ENCODE measurements around the gene SKIC2. TPM values are rescaled to one million over a fixed set of nuclear protein-coding genes. Genes with fewer than 3 reads are reported as not detected.

Gene SKIC2
- total RNA-seq, 1 donor from 2014 or later, result 32.9 TPM

DNA sequence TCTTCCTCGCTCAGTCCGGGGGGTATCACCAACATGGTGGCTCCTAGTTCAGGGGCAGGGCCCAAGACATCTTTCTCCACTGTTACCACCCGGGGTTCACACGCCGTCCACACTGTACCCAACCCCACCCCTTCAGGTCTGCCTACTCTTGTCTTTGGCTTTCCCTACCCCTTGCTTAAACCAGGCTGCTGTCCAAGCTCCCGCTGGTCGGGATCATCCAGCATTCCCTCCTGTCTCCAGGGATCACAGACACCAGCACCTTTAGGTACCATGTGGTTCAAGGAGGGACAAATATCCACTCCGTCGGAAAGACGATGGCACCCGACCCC is 599 bp upstream of the SKIC2 start:
- Histone ChIP-seq H3K27ac (replicated peaks) (peak overlapping the region; percentile 88), H3K27me3 (ENCODE audit: low read depth) (no peaks in the 10 kb centered on the region), H3K9me3 (replicated peaks) (no peaks in the 10 kb centered on the region), H3K4me1 (peaks cover 29% of the 10 kb centered on the region), H3K4me3 (peak overlapping the region; percentile 79), H3K36me3 (peaks cover 67% of the 10 kb centered on the region)
- TF ChIP-seq, protein P1, sequence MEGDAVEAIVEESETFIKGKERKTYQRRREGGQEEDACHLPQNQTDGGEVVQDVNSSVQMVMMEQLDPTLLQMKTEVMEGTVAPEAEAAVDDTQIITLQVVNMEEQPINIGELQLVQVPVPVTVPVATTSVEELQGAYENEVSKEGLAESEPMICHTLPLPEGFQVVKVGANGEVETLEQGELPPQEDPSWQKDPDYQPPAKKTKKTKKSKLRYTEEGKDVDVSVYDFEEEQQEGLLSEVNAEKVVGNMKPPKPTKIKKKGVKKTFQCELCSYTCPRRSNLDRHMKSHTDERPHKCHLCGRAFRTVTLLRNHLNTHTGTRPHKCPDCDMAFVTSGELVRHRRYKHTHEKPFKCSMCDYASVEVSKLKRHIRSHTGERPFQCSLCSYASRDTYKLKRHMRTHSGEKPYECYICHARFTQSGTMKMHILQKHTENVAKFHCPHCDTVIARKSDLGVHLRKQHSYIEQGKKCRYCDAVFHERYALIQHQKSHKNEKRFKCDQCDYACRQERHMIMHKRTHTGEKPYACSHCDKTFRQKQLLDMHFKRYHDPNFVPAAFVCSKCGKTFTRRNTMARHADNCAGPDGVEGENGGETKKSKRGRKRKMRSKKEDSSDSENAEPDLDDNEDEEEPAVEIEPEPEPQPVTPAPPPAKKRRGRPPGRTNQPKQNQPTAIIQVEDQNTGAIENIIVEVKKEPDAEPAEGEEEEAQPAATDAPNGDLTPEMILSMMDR (IDR thresholded peaks at IDR 0.05; ENCODE audit: borderline replicate concordance), result no peak
- intact Hi-C loops (cut with micrococcal nuclease), result no loop called here
- no peak for DNase-seq

DNA sequence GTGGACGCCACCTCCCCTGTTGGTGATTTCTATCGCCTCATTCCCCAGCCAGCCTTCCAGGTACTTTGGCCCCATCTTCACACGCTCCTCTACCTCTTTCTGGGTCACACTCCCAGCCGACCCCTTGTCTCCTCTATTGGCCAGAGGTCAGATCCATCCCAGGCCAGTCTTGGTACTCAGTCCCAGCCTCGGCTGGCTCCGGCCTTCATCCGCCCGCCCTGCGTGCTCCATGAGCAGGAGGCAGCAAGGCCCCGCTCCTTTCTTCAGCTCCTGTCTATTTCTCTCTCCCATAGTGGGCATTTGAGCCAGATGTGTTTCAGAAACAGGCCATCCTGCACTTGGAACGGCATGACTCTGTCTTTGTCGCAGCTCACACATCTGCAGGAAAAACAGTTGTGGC is 2.6 kb downstream of the SKIC2 start:
- Histone ChIP-seq H3K4me3 (no peak overlapping the region), H3K36me3 (peaks cover 69% of the 10 kb centered on the region), H3K9me3 (replicated peaks) (no peaks in the 10 kb centered on the region), H3K4me1 (peaks cover 29% of the 10 kb centered on the region), H3K27ac (replicated peaks) (no peak overlapping the region), H3K27me3 (ENCODE audit: low read depth) (no peaks in the 10 kb centered on the region)
- TF ChIP-seq, protein P1 (IDR thresholded peaks at IDR 0.05; ENCODE audit: borderline replicate concordance), result no peak
- DNase-seq, result no peak
- intact Hi-C loops (cut with micrococcal nuclease), result no loop called here

DNA sequence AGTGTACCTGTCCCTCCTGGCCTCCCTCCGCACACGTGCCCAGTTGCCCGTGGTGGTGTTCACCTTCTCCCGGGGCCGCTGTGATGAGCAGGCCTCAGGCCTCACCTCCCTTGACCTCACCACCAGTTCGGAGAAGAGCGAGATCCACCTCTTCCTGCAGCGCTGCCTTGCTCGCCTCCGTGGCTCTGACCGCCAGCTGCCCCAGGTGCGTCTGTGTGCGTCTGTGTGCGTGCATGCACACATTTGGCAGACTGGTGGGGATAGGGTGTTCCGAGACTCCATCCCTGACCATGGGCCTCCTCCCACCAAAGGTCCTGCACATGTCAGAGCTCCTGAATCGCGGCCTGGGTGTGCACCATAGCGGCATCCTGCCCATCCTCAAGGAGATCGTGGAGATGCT is 4.9 kb downstream of the SKIC2 start:
- H3K27ac ChIP-seq (replicated peaks), result no peak overlapping the region
- intact Hi-C loops (cut with micrococcal nuclease), result no loop called here
- peaks cover 14% of the 10 kb centered on the region for H3K4me1 ChIP-seq
- no peaks in the 10 kb centered on the region for H3K9me3 ChIP-seq (replicated peaks)
- no peak overlapping the region for H3K4me3 ChIP-seq
- TF ChIP-seq, protein P1 (IDR thresholded peaks at IDR 0.05; ENCODE audit: borderline replicate concordance), result no peak
- no peaks in the 10 kb centered on the region for H3K27me3 ChIP-seq (ENCODE audit: low read depth)
- H3K36me3 ChIP-seq, result peaks cover 87% of the 10 kb centered on the region
- DNase-seq, result no peak

DNA sequence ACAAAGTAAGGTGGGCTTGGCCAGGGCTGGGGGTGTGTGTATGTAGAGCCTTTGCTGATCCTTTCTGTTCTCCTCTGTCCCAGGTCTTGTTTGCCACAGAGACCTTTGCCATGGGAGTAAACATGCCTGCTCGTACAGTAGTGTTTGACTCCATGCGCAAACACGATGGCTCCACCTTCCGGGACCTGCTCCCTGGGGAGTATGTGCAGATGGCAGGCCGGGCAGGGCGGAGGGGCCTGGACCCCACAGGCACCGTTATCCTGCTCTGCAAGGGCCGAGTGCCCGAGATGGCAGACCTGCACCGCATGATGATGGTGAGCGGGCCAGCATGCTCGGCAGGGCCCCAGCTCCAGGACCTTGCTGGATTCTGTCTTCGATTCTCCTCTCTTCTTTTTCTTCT is 6.7 kb downstream of the SKIC2 start:
- TF ChIP-seq, protein P1 (IDR thresholded peaks at IDR 0.05; ENCODE audit: borderline replicate concordance), result no peak
- H3K9me3 ChIP-seq (replicated peaks), result no peaks in the 10 kb centered on the region
- peak; percentile 7 for DNase-seq
- no peak overlapping the region for H3K4me3 ChIP-seq
- H3K27me3 ChIP-seq (ENCODE audit: low read depth), result no peaks in the 10 kb centered on the region
- H3K4me1 ChIP-seq, result peaks cover 6% of the 10 kb centered on the region
- no peak overlapping the region for H3K27ac ChIP-seq (replicated peaks)
- H3K36me3 ChIP-seq, result peaks cover 97% of the 10 kb centered on the region
- intact Hi-C loops (cut with micrococcal nuclease), result no loop called here

DNA sequence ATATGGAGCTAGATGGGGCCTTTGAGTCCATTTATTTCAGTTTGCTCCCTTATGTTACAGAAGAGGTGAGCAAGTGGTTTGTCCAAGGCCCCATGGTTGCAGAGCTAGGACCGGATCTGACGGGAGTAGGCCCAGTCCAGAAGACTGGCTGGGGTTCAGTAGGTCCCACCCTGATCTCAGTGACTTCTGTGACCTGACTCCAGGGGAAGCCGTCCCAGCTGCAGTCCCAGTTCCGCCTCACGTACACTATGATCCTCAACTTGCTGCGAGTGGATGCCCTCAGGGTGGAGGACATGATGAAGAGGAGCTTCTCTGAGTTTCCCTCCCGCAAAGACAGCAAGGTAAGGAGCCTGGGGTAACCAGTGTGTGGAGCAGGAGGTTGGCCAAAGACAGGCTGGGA is 7.5 kb downstream of the SKIC2 start:
- intact Hi-C loops (cut with micrococcal nuclease), result no loop called here

More for the DNA sequence above, 7.5 kb downstream of the SKIC2 start:
- no peak for DNase-seq
- H3K36me3 ChIP-seq, result peaks cover 89% of the 10 kb centered on the region
- no peak overlapping the region for H3K4me3 ChIP-seq
- TF ChIP-seq, protein P1 (IDR thresholded peaks at IDR 0.05; ENCODE audit: borderline replicate concordance), result no peak
- H3K27me3 ChIP-seq (ENCODE audit: low read depth), result no peaks in the 10 kb centered on the region
- no peaks in the 10 kb centered on the region for H3K9me3 ChIP-seq (replicated peaks)
- H3K27ac ChIP-seq (replicated peaks), result no peak overlapping the region
- H3K4me1 ChIP-seq, result peaks cover 14% of the 10 kb centered on the region

All from left ventricle myocardium inferior (tissue), 1 donor.